Heart left ventricle (tissue), 13 donors: ENCODE measurements around the gene SIAH1.

Experiments used
- CTCF ChIP-seq, 12 donors: fragments of 200-600 bp; sonication (generic) in 4 of 12; IDR thresholded peaks; one replicate each; pipeline versions ENCODE4 v1.5.0 to v1.8.0; 2018 to 2022; ENCODE audit warnings: antibody characterized with exemption in 12 of 12, mild to moderate bottlenecking in 5 of 12
- POLR2A ChIP-seq, 2 donors: fragments of 450-650 bp; IDR thresholded peaks; one replicate each; pipeline ENCODE4 v1.6.1; 2017; ENCODE audit warnings: antibody characterized with exemption in 2 of 2, mild to moderate bottlenecking in 2 of 2, moderate library complexity in 2 of 2
- donor health status: ischemic (EF 13 %, LVEDD 7.1; RV severe dilation, severe dysfunction).
- donor health status: DM: no; HTN: yes; CAD: no.
- donor health status: DM: no; HTN: no; CAD: no.
- donor health status: ischemic (EF 25% LVEDD 6.9; RV normal size, moderate dysfunction).
- donor health status: ischemic (EF 25% LVEDD 5.7; RV mildly dilated, moderate dysfunction).
- donor health status: ischemic (EF 35%, LVEDD 5.7; RV mildly dilated, moderate dysfunction).
- donor health status: nonischemic (EF 11% LVEDD 7.7; RV severe dilation, severe dysfunction).
- donor health status: DM: yes; HTN: yes; CAD: no.
- donor health status: PGD.
- donor health status: ischemic (EF 29% LVEDD 5.4; RV normal size, mild dysfunction).
- donor health status: nonischemic (EF 23%, LVEDD 6.1; RV moderate dilation, normal function).

- no peak for TF ChIP-seq POLR2A (IDR thresholded peaks at IDR 0.05)
- TF ChIP-seq CTCF (IDR thresholded peaks at IDR 0.05), result no peak
These were observed 24.2 kb downstream of the SIAH1 start for GRCh38 chr16:48361012-48361411.
